NK-92 treated with Interleukin-12 subunit alpha and Interleukin-12 subunit beta, amount 100 ng/mL, for 24 hours (cell line): ENCODE data around the gene SLC28A3.

Experiments used
- DNase-seq: peaks from one replicate; lab custom pipeline; 2025; lab: John Stamatoyannopoulos, UW

SLC28A3 gene

DNA sequence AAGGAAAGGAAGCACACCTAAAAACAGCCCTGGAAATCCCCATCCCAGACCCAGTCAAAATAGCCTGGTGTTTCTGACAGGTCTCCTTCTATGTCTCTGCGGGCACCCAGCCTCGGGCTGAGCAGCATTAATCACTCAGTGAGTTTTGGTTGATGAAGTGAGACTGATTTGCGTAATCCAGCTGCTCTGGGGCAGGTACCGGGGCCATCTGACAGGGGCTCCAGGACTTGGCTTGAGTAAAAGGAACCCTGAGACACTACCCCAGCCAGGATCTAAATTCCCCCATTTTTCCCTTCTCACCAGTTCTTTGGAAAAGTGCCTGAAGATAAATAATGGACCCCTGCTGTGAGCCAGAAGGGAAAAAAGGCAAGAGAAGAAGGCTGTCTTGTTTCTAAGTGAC is 596 bp downstream of the SLC28A3 start:
- DNase-seq, result peak; percentile 8

GRCh38 chr9:84339503-84339902 is 1.1 kb downstream of the SLC28A3 start:
- no peak for DNase-seq

DNA sequence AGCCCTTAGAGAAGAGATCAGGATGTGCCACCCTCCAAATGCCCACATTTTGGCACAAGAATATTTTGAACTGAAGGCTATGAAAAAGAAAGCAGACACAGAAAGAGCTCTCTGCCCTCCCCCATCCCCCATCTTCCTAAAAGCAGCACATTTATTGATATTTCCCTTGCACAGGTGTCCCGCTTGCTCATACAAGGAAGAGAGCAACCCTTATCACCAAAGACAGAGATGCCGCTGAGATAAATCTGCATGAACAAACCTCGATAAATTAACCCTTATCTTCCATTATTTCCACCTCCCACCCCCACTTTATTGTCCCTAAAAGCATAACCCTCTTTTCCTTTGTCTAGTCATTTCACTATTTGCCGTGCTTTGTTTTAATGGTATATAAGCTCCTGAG is 1.8 kb downstream of the SLC28A3 start:
- no peak for DNase-seq

DNA sequence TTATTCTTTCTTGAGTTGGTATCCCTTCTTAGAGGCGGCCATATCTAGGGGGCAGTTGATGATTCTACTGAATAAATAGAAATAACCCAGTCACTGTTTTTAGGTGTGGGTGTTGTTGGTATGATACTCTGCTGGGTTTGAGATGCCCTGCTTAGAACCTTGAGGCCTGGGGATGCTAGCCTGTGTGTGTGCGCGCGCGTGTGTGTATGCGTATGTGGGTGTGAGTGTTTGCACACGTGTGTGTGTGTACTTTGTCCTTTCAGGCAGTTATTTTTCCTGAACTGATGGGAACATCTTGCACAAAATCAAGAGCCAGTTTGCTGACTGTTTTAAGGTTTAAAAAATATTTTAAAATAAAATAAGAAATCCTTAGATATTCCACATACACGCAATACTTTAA is 3.3 kb downstream of the SLC28A3 start:
- no peak for DNase-seq

- no peak for DNase-seq
Measured at GRCh38 chr9:84331119-84331809, 9.3 kb downstream of the SLC28A3 start.

DNA sequence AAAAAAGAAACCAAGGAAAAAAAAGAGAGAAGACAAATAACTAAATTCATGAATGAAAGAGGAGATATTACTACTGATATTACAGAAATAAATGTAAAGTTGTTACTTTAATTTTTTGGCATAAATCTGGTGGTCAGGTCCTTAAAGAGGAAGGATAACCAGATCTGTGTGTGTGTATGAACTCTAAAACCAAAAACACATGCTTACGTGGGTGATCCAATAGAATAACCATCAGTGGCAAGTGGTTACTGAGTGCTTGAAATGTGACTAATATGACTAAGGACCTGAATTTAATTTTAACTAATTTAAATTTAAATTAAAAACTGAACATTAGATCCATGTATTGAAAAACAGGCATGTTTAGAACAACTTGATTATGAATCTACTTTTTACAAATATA is 10.3 kb downstream of the SLC28A3 start:
- DNase-seq, result no peak

- DNase-seq, result no peak
Measured at GRCh38 chr9:84327184-84327583, 13.4 kb downstream of the SLC28A3 start.

DNA sequence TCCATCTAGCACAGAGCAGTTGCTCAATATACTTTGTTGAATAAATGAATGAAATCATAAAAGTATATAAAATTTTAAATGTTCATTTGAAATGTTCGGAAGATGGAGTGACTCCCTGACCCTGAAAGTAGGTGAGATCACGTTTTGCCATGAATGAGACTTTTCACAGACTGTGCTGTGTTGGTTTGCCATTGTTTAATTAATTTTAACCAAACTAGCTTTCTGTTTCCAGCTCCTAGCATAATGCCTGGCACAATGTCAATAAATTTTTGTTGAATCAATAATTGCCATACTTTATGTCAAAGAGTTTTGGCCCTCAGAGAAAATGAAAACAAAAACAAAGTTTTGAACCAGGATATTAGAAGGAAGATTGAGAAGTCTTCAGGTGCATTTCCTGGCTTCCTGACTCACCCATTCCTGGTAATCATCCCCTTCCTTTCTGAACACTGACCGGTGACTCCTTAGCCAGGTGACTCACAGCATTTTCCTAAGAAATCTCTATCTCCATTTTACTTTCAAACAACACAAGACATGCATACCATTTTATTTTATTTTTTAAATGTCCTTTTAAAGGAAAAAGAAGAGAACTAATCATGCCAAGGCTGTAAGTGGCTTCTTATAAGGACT is 15.1 kb downstream of the SLC28A3 start:
- DNase-seq, result no peak

GRCh38 chr9:84324811-84325210 is 15.7 kb downstream of the SLC28A3 start:
- no peak for DNase-seq

GRCh38 chr9:84323858-84324257 is 16.7 kb downstream of the SLC28A3 start:
- DNase-seq, result no peak

- no peak for DNase-seq
Measured at GRCh38 chr9:84322828-84323227, 17.7 kb downstream of the SLC28A3 start.

DNA sequence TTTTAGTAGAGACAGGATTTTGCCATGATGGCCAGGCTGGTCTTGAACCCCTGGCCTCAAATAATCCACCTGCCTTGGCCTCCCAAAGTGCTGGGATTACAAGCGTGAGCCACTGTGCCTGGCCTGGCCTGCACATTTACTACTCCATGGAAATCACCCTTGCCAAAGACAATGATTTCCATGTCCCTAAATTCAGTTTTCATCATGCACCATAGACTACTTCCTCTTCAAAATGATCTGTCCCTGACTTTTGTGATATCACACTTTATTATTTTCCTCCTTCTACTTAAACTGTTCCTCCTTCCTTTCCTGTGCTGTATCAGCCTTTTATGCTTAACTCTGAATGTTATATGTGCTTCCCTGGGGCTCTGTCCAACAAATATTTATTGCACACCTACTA is 20.3 kb downstream of the SLC28A3 start:
- DNase-seq, result no peak

GRCh38 chr9:84319632-84320031 is 20.9 kb downstream of the SLC28A3 start:
- no peak for DNase-seq

- DNase-seq, result no peak
Measured at GRCh38 chr9:84318981-84319380, 21.6 kb downstream of the SLC28A3 start.

- no peak for DNase-seq
Measured at GRCh38 chr9:84317563-84317962, 23.0 kb downstream of the SLC28A3 start.

DNA sequence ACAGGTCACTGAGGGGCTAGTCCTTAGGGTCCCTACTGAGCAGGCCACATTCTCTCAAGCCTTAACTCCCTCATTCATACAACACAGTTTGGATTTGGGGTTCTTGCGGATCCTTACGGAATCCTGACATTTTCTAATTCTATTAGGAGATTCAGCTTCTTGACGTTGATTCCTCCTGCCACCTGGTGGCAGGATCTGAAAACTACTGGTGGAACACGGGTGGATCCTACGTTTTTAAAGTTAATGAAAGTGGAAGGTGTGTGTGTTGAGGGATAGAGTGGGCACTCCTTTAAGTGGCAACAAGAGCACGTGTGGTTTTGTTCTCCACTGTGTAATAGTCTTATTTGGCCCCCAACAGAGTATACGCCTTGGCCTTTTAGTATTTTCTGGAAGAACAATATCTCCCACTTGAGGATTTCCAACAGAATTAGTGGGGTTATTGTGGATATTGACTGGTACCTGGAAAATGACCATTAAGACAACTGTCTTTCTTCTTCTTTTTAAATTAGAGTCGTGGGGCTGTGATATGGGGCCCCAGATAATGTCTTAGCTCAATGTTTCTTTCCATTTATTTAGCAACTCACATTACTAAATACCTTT is 25.2 kb downstream of the SLC28A3 start:
- peak; percentile 5 for DNase-seq

GRCh38 chr9:84314306-84314705 is 26.3 kb downstream of the SLC28A3 start:
- DNase-seq, result no peak

DNA sequence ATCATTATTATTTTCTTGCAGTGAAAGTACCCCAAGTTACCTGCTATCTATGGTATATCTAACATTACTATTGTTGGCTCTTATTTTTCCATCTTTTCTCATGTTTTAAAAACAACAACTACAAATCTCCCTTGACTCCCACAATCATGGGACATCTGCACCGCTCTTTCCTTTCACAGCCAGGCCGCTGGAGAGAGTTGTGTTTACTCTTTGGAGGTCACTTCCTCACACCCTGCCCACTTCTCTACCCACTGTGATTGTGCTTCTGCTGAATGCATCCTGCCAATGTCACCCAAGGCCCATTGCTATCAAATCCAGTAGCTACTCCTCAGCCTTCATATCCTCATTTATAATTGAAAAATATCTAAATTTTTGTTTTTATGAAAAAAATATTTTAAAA is 29.7 kb downstream of the SLC28A3 start:
- DNase-seq, result no peak

GRCh38 chr9:84305497-84306131 is 34.9 kb downstream of the SLC28A3 start:
- no peak for DNase-seq

DNA sequence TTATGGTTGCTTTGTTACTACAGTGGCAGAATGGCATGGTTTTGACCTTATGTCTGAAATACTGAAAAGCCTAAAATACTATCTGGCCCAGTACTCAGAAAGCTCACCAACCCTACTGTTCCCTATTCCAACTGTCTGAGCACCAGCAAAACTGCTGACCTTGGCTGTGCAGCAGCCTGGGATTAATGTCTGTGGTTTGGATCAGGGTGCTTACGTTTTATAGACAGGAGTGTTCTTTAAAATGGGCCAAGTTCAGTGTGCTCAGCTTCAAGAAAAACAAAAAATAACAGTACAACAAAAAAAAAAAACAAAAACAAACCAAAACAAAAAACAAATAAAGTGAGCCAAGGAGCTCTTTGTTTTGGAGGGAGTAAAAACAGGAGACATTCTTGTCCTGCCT is 36.4 kb downstream of the SLC28A3 start:
- DNase-seq, result no peak

DNA sequence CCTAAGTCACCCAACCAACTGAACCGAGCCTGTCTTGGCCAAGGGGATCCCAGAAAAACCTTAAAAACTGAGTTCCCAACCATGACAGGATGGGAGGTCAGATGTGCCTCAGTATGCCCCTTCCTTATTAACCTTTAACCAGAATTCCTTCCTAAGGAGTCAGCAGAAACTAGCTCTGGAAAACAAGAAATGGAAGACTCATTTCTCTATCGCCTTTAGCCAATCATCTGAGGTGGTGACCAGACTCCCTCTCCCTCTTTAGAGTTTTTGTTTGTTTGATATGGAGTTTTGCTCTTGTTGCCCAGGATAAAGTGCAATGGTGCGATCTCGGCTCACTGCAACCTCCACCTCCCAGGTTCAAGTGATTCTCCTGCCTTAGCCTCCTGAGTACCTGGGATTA is 37.5 kb downstream of the SLC28A3 start:
- no peak for DNase-seq

DNA sequence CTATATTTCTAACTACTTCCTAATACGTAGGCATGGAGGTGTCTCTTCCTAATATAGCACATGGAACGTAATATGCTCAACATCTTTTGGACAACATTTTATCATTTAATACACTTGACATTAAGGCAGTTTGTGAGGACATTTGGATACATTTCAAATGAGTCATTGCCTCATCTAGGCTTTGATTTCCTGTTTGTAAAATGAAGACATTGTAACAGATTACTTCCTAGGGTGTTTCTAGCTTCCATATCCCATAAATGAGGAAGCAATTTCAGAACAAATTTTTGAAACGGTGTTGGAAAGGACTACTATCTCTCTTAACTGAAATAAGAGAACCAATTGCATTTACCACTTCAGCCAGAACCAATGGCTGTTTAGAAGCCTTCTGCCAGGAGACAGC is 38.7 kb downstream of the SLC28A3 start:
- DNase-seq, result no peak

GRCh38 chr9:84300271-84300670 is 40.3 kb downstream of the SLC28A3 start:
- no peak for DNase-seq
